K562 (cell line): ENCODE measurements around the gene NFYC. TPM values are rescaled to one million over a fixed set of nuclear protein-coding genes. Genes with fewer than 3 reads are reported as not detected.
A peak's percentile ranks its signal among the peaks of the same experiment; 100 is the strongest.

ENCODE experiments used
- ARID1B ChIP-seq: fragments of 450-650 bp; IDR thresholded peaks from 2 replicates; pipeline ENCODE4 v1.6.1; 2016; ENCODE audit warnings: antibody characterized with exemption, mild to moderate bottlenecking, inconsistent platforms
- MCM3 ChIP-seq: fragments of 450-650 bp; IDR thresholded peaks from 2 replicates; pipeline ENCODE4 v1.6.1; 2016
- MITF ChIP-seq: IDR thresholded peaks from 2 replicates; pipeline ENCODE4 v1.6.1; 2014; ENCODE audit warnings: antibody characterized with exemption
- SAFB2 ChIP-seq: fragments of 200-400 bp; formaldehyde crosslinking; IDR thresholded peaks from 2 replicates; pipeline ENCODE4 v1.6.1; 2018; ENCODE audit warnings: borderline replicate concordance, low read length, low read depth, moderate library complexity; ENCODE audit not compliant: severe bottlenecking
- SRSF9 ChIP-seq: fragments of 200-400 bp; formaldehyde crosslinking; IDR thresholded peaks from 2 replicates; pipeline ENCODE4 v1.6.1; 2017; ENCODE audit warnings: low read depth, low read length, borderline replicate concordance
- THRA ChIP-seq: fragments of 450-650 bp; IDR thresholded peaks from 2 replicates; pipeline ENCODE4 v1.6.1; 2017; ENCODE audit warnings: mild to moderate bottlenecking, moderate library complexity
- ZFP1 ChIP-seq: fragments of 450-650 bp; formaldehyde crosslinking; IDR thresholded peaks from 2 replicates; pipeline ENCODE4 v1.4.0; 2020; ENCODE audit warnings: mild to moderate bottlenecking, mixed read lengths
- ZFP30 ChIP-seq: fragments of 250-450 bp; sonication (Bioruptor Pico); IDR thresholded peaks from 2 replicates; pipeline ENCODE4 v1.8.0; 2022; ENCODE audit warnings: moderate library complexity, mild to moderate bottlenecking, inconsistent platforms, borderline replicate concordance
- ZMIZ1 ChIP-seq, 2 experiments: fragments of 150-350 bp in 1 of 2; IDR thresholded peaks; 2 replicates each; pipeline ENCODE4 v1.6.1; 2012 to 2016; ENCODE audit warnings: low read depth in 2 of 2, low read length in 2 of 2, mild to moderate bottlenecking in 1 of 2, moderate library complexity in 1 of 2
- ZNF395 ChIP-seq: fragments of 200-800 bp; sonication (Bioruptor generic); IDR thresholded peaks from 2 replicates; pipeline ENCODE4 v1.6.1; 2017; ENCODE audit warnings: missing genetic modification characterization, missing compliant biosample characterization
- ZZZ3 ChIP-seq: fragments of 450-650 bp; IDR thresholded peaks from 2 replicates; pipeline ENCODE4 v1.6.1; 2016; ENCODE audit warnings: antibody characterized with exemption, mild to moderate bottlenecking, moderate library complexity
- polyA plus RNA-seq, 8 experiments: library from polyadenylated mRNA; depleted of rRNA in 4 of 8; stranded (reverse) in 5 of 8; unstranded in 3 of 8; fragments of >200 nt; fragmentation: Nextera tagmentation in 2 of 8; fragmentation: Illumina TruSeq in 1 of 8; extraction: Ambion mirVana in 2 of 8; extraction: Trizol in 1 of 8; gene quantifications; 2 replicates each; pipeline versions ENCODE4 v1.2.1 to v1.2.3, GENCODE V29; 2011 to 2014; ENCODE audit warnings: inconsistent platforms in 1 of 8, missing spikeins in 1 of 8
- total RNA-seq, 7 experiments: library from RNA; depleted of rRNA in 6 of 7; stranded (reverse); fragments of >200 nt in 6 of 7; fragmentation: Illumina TruSeq in 2 of 7; extraction: Trizol in 2 of 7; gene quantifications; 2 replicates each; pipeline versions ENCODE4 v1.2.1 to v1.2.3, GENCODE V29; 2011 to 2021; ENCODE audit warnings: low replicate concordance in 1 of 7
- TF ChIP-seq, protein P1 (sequence below): fragments of 250-450 bp; sonication (Bioruptor Pico); IDR thresholded peaks from 2 replicates; pipeline ENCODE4 v1.5.0; 2022; ENCODE audit warnings: mild to moderate bottlenecking
- TF ChIP-seq, protein P2 (sequence below): sonication (generic); formaldehyde crosslinking; IDR thresholded peaks from 2 replicates; pipeline ENCODE4 v1.8.0; 2022; ENCODE audit warnings: mild to moderate bottlenecking, missing genetic modification reagents

NFYC gene
- total and polyA plus RNA-seq, 9 of the 15 experiments (the other 6 are each of a cell fraction or from before 2014, with no cell fraction given), result 4.8 to 59.8 (median 41.1) TPM

DNA sequence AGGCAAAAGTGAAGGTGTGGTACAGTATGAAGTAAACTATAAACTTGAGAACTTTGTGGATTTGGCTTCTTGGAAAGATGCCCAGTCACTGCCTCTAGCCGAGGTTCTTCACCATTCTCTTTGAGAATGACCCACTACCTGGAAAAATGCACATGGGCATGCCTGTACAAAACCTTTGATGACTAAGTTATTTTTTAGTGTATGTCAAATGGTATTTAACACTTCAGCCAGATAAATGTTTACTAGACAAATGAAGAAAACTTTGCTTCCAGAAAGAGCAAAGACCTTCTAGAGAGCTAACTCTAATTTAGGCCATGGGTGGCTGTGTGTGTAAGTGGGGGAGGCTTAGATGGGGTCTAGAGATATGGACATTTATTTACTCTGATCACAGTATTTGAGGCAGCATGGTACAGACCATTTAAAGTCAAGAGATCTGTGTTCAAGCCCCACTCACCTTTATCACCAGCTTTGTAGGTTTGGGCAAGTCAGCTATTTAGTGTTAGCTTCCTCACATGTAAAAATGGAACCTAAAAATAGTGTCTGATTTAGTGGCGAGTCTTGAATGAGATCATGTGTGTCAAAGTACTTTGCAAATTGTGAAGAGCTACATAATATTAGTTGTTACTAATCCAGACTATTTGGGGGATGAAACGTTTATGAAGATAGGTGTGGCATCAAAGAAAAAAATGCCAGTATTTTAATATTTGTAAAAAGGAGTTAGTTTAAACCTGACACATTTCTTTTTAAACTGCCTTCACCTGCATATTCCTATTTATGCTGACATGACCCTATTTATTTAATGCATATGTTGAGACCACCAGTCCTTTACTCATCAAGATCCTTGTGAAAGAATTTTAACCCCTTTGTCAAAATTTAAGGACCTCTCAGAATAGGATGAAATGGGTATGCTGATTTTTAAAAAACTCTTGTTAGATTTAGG lies 20.2 kb downstream of the NFYC start (continued):
- TF ChIP-seq, protein P1, sequence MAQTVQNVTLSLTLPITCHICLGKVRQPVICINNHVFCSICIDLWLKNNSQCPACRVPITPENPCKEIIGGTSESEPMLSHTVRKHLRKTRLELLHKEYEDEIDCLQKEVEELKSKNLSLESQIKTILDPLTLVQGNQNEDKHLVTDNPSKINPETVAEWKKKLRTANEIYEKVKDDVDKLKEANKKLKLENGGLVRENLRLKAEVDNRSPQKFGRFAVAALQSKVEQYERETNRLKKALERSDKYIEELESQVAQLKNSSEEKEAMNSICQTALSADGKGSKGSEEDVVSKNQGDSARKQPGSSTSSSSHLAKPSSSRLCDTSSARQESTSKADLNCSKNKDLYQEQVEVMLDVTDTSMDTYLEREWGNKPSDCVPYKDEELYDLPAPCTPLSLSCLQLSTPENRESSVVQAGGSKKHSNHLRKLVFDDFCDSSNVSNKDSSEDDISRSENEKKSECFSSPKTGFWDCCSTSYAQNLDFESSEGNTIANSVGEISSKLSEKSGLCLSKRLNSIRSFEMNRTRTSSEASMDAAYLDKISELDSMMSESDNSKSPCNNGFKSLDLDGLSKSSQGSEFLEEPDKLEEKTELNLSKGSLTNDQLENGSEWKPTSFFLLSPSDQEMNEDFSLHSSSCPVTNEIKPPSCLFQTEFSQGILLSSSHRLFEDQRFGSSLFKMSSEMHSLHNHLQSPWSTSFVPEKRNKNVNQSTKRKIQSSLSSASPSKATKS (CRISPR knock-in tag), result no peak
- no peak for TF ChIP-seq SRSF9
- no peak for TF ChIP-seq ZNF395 (CRISPR knock-in tag)
- no peak for TF ChIP-seq MCM3
- no peak for TF ChIP-seq ZMIZ1 (IDR thresholded peaks at IDR 0.05; ENCODE audit: low read depth in 2 of 2, low read length in 2 of 2)
- TF ChIP-seq SAFB2, result no peak
- TF ChIP-seq ARID1B, result peak; percentile 64
- TF ChIP-seq ZFP1 (CRISPR knock-in tag), result no peak
- no peak for TF ChIP-seq ZZZ3
- TF ChIP-seq, protein P2, sequence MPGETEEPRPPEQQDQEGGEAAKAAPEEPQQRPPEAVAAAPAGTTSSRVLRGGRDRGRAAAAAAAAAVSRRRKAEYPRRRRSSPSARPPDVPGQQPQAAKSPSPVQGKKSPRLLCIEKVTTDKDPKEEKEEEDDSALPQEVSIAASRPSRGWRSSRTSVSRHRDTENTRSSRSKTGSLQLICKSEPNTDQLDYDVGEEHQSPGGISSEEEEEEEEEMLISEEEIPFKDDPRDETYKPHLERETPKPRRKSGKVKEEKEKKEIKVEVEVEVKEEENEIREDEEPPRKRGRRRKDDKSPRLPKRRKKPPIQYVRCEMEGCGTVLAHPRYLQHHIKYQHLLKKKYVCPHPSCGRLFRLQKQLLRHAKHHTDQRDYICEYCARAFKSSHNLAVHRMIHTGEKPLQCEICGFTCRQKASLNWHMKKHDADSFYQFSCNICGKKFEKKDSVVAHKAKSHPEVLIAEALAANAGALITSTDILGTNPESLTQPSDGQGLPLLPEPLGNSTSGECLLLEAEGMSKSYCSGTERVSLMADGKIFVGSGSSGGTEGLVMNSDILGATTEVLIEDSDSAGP (CRISPR knock-in tag), result no peak
- TF ChIP-seq THRA, result no peak
- TF ChIP-seq MITF, result no peak
- TF ChIP-seq ZFP30 (CRISPR knock-in tag), result no peak
